DOHH2 (cell line): ENCODE results near the gene CEP20.

Experiments used
- H3F3A ChIP-seq: fragments of 200-600 bp; sonication (generic), shearing (Covaris generic); 2 replicates; pipeline ENCODE4 v1.6.0; 2016; ENCODE audit warnings: antibody characterized with exemption, mild to moderate bottlenecking; ENCODE audit not compliant: control insufficient read depth, insufficient read depth
- H3K27ac ChIP-seq: fragments of 200-600 bp; sonication (generic); 2 replicates; pipeline ENCODE4 v1.5.1; 2014; ENCODE audit warnings: low read depth, mild to moderate bottlenecking, low read length, moderate library complexity
- H3K27me3 ChIP-seq: fragments of 200-600 bp; sonication (generic); 2 replicates; pipeline ENCODE4 v1.6.1; 2014; ENCODE audit warnings: mild to moderate bottlenecking, low read length, mixed read lengths; ENCODE audit not compliant: control insufficient read depth
- H3K36me3 ChIP-seq: fragments of 200-600 bp; sonication (generic); 2 replicates; pipeline ENCODE4 v1.6.1; 2014; ENCODE audit warnings: mild to moderate bottlenecking, low read length, moderate library complexity, mixed read lengths; ENCODE audit not compliant: control insufficient read depth
- H3K4me1 ChIP-seq: fragments of 200-600 bp; sonication (generic); 2 replicates; pipeline ENCODE4 v1.6.1; 2014; ENCODE audit warnings: mild to moderate bottlenecking, low read length, mixed read lengths; ENCODE audit not compliant: control insufficient read depth
- H3K4me2 ChIP-seq: fragments of 200-600 bp; sonication (generic); 2 replicates; pipeline ENCODE4 v1.6.0; 2014; ENCODE audit warnings: mild to moderate bottlenecking, low read length, moderate library complexity
- H3K4me3 ChIP-seq: fragments of 200-600 bp; sonication (generic); 2 replicates; pipeline ENCODE4 v1.5.1; 2014; ENCODE audit warnings: mild to moderate bottlenecking, low read length, mixed read lengths
- H3K79me2 ChIP-seq: fragments of 200-600 bp; sonication (generic); 2 replicates; pipeline ENCODE4 v1.6.1; 2014; ENCODE audit warnings: mild to moderate bottlenecking, low read length, mixed read lengths; ENCODE audit not compliant: control insufficient read depth
- H3K9me2 ChIP-seq: fragments of 200-600 bp; sonication (generic); replicated peaks from 2 replicates; pipeline ENCODE4 v1.6.1; 2014; ENCODE audit warnings: mild to moderate bottlenecking, low read length, mixed read lengths; ENCODE audit not compliant: control insufficient read depth
- H3K9me3 ChIP-seq: fragments of 200-600 bp; sonication (generic); 2 replicates; pipeline ENCODE4 v1.6.1; 2014; ENCODE audit warnings: antibody characterized with exemption, low read length, mixed read lengths; ENCODE audit not compliant: control insufficient read depth, insufficient read depth
- H4K20me1 ChIP-seq: fragments of 200-600 bp; sonication (generic); 2 replicates; pipeline ENCODE4 v1.6.0; 2014; ENCODE audit warnings: low read depth, mild to moderate bottlenecking, antibody characterized with exemption, low read length, moderate library complexity; ENCODE audit not compliant: control insufficient read depth, insufficient read depth
- EZH2phosphoT487 ChIP-seq: fragments of 200-600 bp; sonication (generic); IDR thresholded peaks from 2 replicates; pipeline ENCODE4 v1.6.1; 2017; ENCODE audit warnings: borderline replicate concordance, mild to moderate bottlenecking, antibody characterized with exemption, low read length, moderate library complexity, mixed read lengths
- TF ChIP-seq, protein P1 (sequence below): fragments of 200-600 bp; sonication (generic); IDR thresholded peaks from one replicate; pipeline ENCODE4 v1.5.1; 2014; ENCODE audit warnings: antibody characterized with exemption, mild to moderate bottlenecking, low read depth, low read length; ENCODE audit not compliant: poor library complexity, severe bottlenecking

CEP20 gene

DNA sequence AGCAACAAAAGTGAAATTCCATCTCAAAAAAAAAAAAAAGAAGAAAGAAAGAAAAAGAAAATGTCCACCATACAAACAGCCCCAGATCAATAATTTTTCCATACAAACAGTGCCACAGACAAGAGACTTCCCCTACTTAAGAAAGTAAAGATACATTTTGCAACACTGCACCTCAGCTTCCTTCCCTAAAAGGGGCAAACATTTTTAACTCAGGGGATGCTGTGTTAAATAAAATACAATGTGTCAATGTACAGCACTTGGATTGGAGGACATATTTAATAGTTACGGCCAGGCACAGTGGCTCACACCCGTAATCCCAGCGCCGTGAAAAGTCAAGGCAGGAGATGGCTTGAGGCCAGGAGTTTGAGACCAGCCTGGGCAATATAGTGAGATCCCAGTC, 53.9 kb downstream of the CEP20 start:
- H3K27ac ChIP-seq, result no peak overlapping the region

GRCh38 chr16:15833541-15833940, 54.9 kb downstream of the CEP20 start:
- H3K79me2 ChIP-seq, result no peaks in the 10 kb centered on the region
- no peak overlapping the region for H3K4me3 ChIP-seq
- H3F3A ChIP-seq, result no peaks in the 10 kb centered on the region
- H3K27me3 ChIP-seq, result no peaks in the 10 kb centered on the region
- H3K27ac ChIP-seq, result no peak overlapping the region
- H3K9me3 ChIP-seq, result no peaks in the 10 kb centered on the region
- no peak for TF ChIP-seq EZH2phosphoT487
- TF ChIP-seq, protein P1, sequence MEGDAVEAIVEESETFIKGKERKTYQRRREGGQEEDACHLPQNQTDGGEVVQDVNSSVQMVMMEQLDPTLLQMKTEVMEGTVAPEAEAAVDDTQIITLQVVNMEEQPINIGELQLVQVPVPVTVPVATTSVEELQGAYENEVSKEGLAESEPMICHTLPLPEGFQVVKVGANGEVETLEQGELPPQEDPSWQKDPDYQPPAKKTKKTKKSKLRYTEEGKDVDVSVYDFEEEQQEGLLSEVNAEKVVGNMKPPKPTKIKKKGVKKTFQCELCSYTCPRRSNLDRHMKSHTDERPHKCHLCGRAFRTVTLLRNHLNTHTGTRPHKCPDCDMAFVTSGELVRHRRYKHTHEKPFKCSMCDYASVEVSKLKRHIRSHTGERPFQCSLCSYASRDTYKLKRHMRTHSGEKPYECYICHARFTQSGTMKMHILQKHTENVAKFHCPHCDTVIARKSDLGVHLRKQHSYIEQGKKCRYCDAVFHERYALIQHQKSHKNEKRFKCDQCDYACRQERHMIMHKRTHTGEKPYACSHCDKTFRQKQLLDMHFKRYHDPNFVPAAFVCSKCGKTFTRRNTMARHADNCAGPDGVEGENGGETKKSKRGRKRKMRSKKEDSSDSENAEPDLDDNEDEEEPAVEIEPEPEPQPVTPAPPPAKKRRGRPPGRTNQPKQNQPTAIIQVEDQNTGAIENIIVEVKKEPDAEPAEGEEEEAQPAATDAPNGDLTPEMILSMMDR, result no peak
- no peaks in the 10 kb centered on the region for H4K20me1 ChIP-seq
- no peaks in the 10 kb centered on the region for H3K9me2 ChIP-seq
- peaks cover 18% of the 10 kb centered on the region for H3K4me1 ChIP-seq
- no peaks in the 10 kb centered on the region for H3K36me3 ChIP-seq
- no peak overlapping the region for H3K4me2 ChIP-seq

More for the DNA sequence above, 53.9 kb downstream of the CEP20 start:
- Histone ChIP-seq H3K4me1 (peaks cover 18% of the 10 kb centered on the region), H3K4me2 (no peak overlapping the region), H3K36me3 (no peaks in the 10 kb centered on the region), H3F3A (no peaks in the 10 kb centered on the region), H3K27me3 (no peaks in the 10 kb centered on the region), H3K9me2 (no peaks in the 10 kb centered on the region), H4K20me1 (no peaks in the 10 kb centered on the region), H3K9me3 (no peaks in the 10 kb centered on the region), H3K4me3 (no peak overlapping the region), H3K79me2 (no peaks in the 10 kb centered on the region)
- TF ChIP-seq EZH2phosphoT487, result no peak
- TF ChIP-seq, protein P1, result no peak

DNA sequence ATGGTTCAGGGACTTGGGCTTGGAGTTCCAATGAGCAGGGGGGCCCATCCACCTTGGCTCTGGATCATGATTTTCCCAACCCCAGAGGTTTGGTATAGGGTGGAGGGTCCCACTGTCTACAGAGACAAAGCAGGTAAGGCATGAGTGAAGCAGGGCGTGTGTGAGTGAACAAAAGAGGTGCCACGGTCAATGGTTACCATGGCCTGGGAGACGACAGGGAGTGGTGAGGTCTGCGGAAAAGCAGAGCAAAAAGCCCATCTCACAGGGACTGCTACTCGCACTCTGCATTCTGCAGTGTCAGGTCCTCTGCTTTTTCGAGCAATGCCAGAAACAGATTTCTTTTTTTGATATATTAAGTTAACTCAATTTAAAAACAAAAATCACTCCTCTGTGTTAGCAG, 56.2 kb downstream of the CEP20 start:
- no peaks in the 10 kb centered on the region for H3F3A ChIP-seq
- no peaks in the 10 kb centered on the region for H3K9me2 ChIP-seq
- no peaks in the 10 kb centered on the region for H3K79me2 ChIP-seq
- peaks cover 18% of the 10 kb centered on the region for H3K4me1 ChIP-seq
- H3K9me3 ChIP-seq, result no peaks in the 10 kb centered on the region
- H4K20me1 ChIP-seq, result no peaks in the 10 kb centered on the region
- no peaks in the 10 kb centered on the region for H3K27me3 ChIP-seq
- H3K27ac ChIP-seq, result no peak overlapping the region
- TF ChIP-seq, protein P1, result no peak
- TF ChIP-seq EZH2phosphoT487, result no peak
- no peak overlapping the region for H3K4me2 ChIP-seq
- no peak overlapping the region for H3K4me3 ChIP-seq
- no peaks in the 10 kb centered on the region for H3K36me3 ChIP-seq
